Upper lobe of left lung (tissue), 6 donors: Measurements from ENCODE around the gene TMEM164. TPM values are rescaled to one million over a fixed set of nuclear protein-coding genes. Genes with fewer than 3 reads are reported as not detected.

ENCODE experiments used
- ATAC-seq, 2 donors: fragments of 200-7000 bp; cut with Tn5 transposase; one replicate each; pipeline ENCODE4 v1.9.1; 2022; ENCODE audit warnings: mild to moderate bottlenecking in 2 of 2, moderate library complexity in 2 of 2; ENCODE audit not compliant: low FRiP score in 2 of 2
- DNase-seq, 2 donors: peaks; one replicate each; pipeline ENCODE4 v3.0.0-alpha.2; 2019 to 2020
- H3K27ac ChIP-seq, 4 donors: fragments of 200-600 bp; sonication (generic); one replicate each; pipeline ENCODE4 v1.5.1; 2016 to 2019
- H3K27me3 ChIP-seq, 4 donors: fragments of 200-600 bp; sonication (generic); one replicate each; pipeline ENCODE4 v1.5.1; 2017 to 2019
- H3K36me3 ChIP-seq, 4 donors: fragments of 200-600 bp; sonication (generic); one replicate each; pipeline ENCODE4 v1.5.1; 2016 to 2019
- H3K4me1 ChIP-seq, 4 donors: fragments of 200-600 bp; sonication (generic); one replicate each; pipeline ENCODE4 v1.5.1; 2018 to 2019
- H3K4me3 ChIP-seq, 4 donors: fragments of 200-600 bp; sonication (generic); one replicate each; pipeline ENCODE4 v1.5.1; 2017 to 2019; ENCODE audit warnings: mild to moderate bottlenecking in 2 of 4, moderate library complexity in 1 of 4
- H3K9me3 ChIP-seq, 4 donors: fragments of 200-600 bp; sonication (generic); one replicate each; pipeline ENCODE4 v1.5.1; 2018 to 2019
- EP300 ChIP-seq, 4 donors: sonication (generic); formaldehyde crosslinking; IDR thresholded peaks; one replicate each; pipeline ENCODE4 v1.5.1; 2017; ENCODE audit warnings: antibody characterized with exemption in 4 of 4, control low read depth in 2 of 4
- POLR2A ChIP-seq, 4 donors: fragments of 450-650 bp; IDR thresholded peaks; one replicate each; pipeline ENCODE4 v1.5.1; 2016 to 2017; ENCODE audit warnings: antibody characterized with exemption in 4 of 4, mild to moderate bottlenecking in 2 of 4
- POLR2AphosphoS5 ChIP-seq, 2 donors: sonication (generic); formaldehyde crosslinking; IDR thresholded peaks; one replicate each; pipeline ENCODE4 v1.5.1; 2017; ENCODE audit warnings: antibody characterized with exemption in 2 of 2
- WGBS, 2 donors: methylation state at CpG; one replicate each; pipeline ENCODE4 v1.1.5; 2017 to 2018; 5-methylcytosine and 5-hydroxymethylcytosine counted together
- total RNA-seq, 6 donors: library from RNA; depleted of rRNA in 4 of 6; stranded (reverse); fragments of >200 nt in 4 of 6; gene quantifications; one replicate each; pipeline versions ENCODE4 v1.1.0 to v1.2.1, GENCODE V29; 2016 to 2021
- TF ChIP-seq, protein P1 (sequence below), 6 experiments: fragments of 450-650 bp in 4 of 6; fragments of 200-600 bp in 2 of 6; sonication (generic) in 2 of 6; IDR thresholded peaks; one replicate each; pipeline ENCODE4 v1.5.1; 2016 to 2019; ENCODE audit warnings: antibody characterized with exemption in 6 of 6
- donor health status: DM: no; HTN: no; CAD: no; lungs with moderate emphysema.
- donor health status: DM: no; HTN: yes; CAD: no; lungs with severe emphysema.

TMEM164 gene
- total RNA-seq, 6 donors from 2014 or later: 41.8 to 115 (median 61.8) TPM

DNA sequence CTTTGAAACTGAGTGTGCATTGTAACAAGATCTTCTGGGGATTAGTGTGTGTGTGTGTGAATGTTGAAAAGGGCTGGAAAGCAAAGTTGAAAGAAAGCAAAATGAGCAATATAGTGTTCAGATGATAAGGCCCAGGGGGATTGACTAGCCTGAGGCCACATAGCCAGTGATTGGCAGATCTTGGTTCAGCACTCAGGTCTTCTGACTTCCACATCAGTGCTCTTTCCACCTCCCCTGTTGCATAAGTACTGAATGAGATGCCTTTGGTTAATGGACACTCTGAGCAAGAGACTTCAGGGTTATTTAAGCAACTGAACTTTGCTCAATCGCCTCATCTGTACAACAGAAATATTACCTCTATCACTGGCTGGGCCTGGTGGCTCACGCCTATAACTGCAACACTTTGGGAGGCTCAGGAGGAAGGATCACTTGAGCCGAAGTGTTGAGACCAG is 120.4 kb downstream of the TMEM164 start:
- TF ChIP-seq, protein P1, sequence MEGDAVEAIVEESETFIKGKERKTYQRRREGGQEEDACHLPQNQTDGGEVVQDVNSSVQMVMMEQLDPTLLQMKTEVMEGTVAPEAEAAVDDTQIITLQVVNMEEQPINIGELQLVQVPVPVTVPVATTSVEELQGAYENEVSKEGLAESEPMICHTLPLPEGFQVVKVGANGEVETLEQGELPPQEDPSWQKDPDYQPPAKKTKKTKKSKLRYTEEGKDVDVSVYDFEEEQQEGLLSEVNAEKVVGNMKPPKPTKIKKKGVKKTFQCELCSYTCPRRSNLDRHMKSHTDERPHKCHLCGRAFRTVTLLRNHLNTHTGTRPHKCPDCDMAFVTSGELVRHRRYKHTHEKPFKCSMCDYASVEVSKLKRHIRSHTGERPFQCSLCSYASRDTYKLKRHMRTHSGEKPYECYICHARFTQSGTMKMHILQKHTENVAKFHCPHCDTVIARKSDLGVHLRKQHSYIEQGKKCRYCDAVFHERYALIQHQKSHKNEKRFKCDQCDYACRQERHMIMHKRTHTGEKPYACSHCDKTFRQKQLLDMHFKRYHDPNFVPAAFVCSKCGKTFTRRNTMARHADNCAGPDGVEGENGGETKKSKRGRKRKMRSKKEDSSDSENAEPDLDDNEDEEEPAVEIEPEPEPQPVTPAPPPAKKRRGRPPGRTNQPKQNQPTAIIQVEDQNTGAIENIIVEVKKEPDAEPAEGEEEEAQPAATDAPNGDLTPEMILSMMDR (IDR thresholded peaks at IDR 0.05): no peak
- no peak for TF ChIP-seq EP300 (IDR thresholded peaks at IDR 0.05)
- no peak for TF ChIP-seq POLR2A (IDR thresholded peaks at IDR 0.05)
- no peak for TF ChIP-seq POLR2AphosphoS5 (IDR thresholded peaks at IDR 0.05)
- no peak for DNase-seq
- no peaks in the 10 kb centered on the region for H3K4me1 ChIP-seq
- 80% methylated on average over 2 to 3 of the region's 3 CpGs for WGBS, 2 donors
- H3K27me3 ChIP-seq: no peaks in the 10 kb centered on the region
- H3K4me3 ChIP-seq: no peak overlapping the region
- no peaks in the 10 kb centered on the region for H3K9me3 ChIP-seq
- no peaks in the 10 kb centered on the region for H3K36me3 ChIP-seq
- ATAC-seq: no peak
- H3K27ac ChIP-seq: no peak overlapping the region

DNA sequence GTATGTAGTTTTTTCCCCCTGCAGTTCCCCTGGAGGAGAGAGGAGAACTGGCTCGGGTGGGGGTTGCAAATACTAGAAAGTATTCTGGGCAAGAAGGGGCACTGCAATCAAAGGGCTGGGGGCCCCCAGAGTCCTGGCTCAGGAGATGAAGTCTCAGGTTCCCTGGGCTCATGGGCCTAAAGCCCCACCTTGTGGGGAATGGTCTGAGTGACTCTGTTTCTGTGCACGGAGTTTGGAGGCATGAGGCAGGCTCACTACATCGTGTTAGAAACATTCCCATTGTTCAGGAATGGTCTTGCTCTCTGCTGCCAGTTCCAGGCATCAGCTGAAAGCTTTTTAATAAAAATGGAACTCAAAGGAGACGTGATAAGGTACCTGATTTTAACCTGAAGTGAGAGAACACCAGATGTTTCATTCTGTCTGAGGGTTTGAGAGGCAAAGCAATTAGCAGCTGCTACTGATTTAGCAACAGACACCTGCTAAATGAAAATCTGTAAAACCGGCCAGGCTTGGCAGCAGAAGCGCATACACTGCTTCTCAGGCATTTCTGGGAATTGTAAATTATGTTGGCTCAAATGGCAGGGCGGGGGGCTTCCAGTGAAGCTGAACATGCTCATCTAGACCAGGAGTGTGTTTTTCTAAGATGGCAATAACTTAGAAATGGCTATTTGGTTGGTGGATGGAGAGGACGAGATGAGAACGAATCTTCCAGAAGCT is 122.7 kb downstream of the TMEM164 start:
- Histone ChIP-seq H3K4me1 (no peaks in the 10 kb centered on the region), H3K27ac (no peak overlapping the region), H3K36me3 (no peaks in the 10 kb centered on the region), H3K9me3 (no peaks in the 10 kb centered on the region), H3K4me3 (no peak overlapping the region), H3K27me3 (no peaks in the 10 kb centered on the region)
- DNase-seq (no peak), ATAC-seq (no peak)
- 59 to 90% methylated on average over 6 to 9 of the region's 9 CpGs for WGBS, 2 donors
- TF ChIP-seq POLR2A (IDR thresholded peaks at IDR 0.05) (no peak), POLR2AphosphoS5 (IDR thresholded peaks at IDR 0.05) (no peak), EP300 (IDR thresholded peaks at IDR 0.05) (no peak)
- TF ChIP-seq, protein P1 (IDR thresholded peaks at IDR 0.05): no peak

DNA sequence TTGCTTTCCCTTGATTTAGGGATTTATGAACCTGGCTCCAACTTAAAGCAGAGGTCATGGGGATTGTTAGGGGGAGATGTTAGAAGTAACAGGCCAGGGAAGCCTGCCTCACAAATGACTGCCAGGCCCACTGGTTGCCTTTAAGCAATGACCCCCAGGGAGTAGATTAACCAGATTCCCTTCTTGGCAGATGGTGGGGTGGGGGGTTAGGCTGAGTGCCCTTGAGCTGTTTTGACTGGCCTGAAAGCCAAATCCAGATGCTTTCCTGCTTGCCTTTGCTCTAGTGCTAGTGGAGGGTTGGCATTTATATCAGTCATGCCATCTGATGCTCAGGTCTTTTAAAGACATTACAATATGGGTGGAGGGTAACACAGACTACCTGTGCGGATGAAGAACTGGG is 128.1 kb downstream of the TMEM164 start:
- ATAC-seq: no peak
- no peaks in the 10 kb centered on the region for H3K36me3 ChIP-seq
- TF ChIP-seq EP300 (IDR thresholded peaks at IDR 0.05) (no peak), POLR2AphosphoS5 (IDR thresholded peaks at IDR 0.05) (no peak), POLR2A (IDR thresholded peaks at IDR 0.05) (no peak)
- TF ChIP-seq, protein P1 (IDR thresholded peaks at IDR 0.05): no peak
- no peak overlapping the region for H3K4me3 ChIP-seq
- no peaks in the 10 kb centered on the region for H3K9me3 ChIP-seq
- no peak for DNase-seq
- no peak overlapping the region for H3K27ac ChIP-seq
- WGBS, 2 donors: 86% methylated on average over 1 of the region's 1 CpG; no CpG with 5 or more reads in 1 of the 2 donors
- peaks cover 0 to 3% (median 0%) of the 10 kb centered on the region in 4 donors for H3K4me1 ChIP-seq
- H3K27me3 ChIP-seq: no peaks in the 10 kb centered on the region

DNA sequence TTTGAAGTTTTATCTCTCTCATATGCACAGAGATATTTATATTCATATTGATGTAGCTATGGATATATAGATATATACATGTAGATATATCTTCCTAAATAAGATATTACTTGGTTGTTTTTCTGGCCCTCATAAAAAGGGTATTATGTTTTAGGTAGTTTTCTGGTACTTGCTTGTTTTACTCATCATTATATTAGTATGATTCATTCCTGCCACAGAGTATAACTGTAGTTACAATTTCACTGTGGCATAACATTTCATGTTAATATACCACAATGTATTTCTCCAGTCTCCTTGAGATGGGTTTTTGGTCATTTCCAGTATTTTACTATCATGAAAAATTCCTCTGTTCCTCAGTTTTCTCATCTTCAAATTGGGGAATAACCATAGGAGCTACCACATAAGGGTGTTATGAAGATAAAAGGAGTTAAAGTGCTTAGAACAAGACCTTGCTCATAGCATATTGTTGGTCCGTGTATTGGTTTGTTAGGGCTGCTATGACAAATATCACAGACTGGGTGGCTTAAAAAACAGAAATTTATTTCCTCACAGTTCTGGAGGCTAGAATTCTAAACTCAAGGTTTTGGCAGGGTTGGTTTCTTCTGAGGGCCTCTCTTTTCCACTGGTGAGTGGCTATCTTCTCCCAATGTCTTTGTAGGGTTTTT is 129.7 kb downstream of the TMEM164 start:
- no peak for ATAC-seq
- H3K9me3 ChIP-seq: no peaks in the 10 kb centered on the region
- H3K36me3 ChIP-seq: no peaks in the 10 kb centered on the region
- H3K4me1 ChIP-seq: peaks cover 0 to 3% (median 0%) of the 10 kb centered on the region in 4 donors
- H3K4me3 ChIP-seq: no peak overlapping the region
- no peaks in the 10 kb centered on the region for H3K27me3 ChIP-seq
- no peak for TF ChIP-seq POLR2AphosphoS5 (IDR thresholded peaks at IDR 0.05)
- TF ChIP-seq EP300 (IDR thresholded peaks at IDR 0.05): no peak
- TF ChIP-seq, protein P1 (IDR thresholded peaks at IDR 0.05): no peak
- no peak for TF ChIP-seq POLR2A (IDR thresholded peaks at IDR 0.05)
- H3K27ac ChIP-seq: no peak overlapping the region
- 87 to 90% methylated on average over 1 of the region's 1 CpG for WGBS, 2 donors
- no peak for DNase-seq
